Lower lobe of right lung (tissue), 2 donors: ENCODE measurements around the gene RPL3. TPM values are rescaled to one million over a fixed set of nuclear protein-coding genes. Genes with fewer than 3 reads are reported as not detected.
A peak's percentile ranks its signal among the peaks of the same experiment; 100 is the strongest.

Experiments used
- ATAC-seq, 2 donors: fragments of 200-7000 bp; cut with Tn5 transposase; one replicate each; pipeline ENCODE4 v1.9.1; 2020 to 2022; ENCODE audit warnings: mild to moderate bottlenecking in 2 of 2, moderate library complexity in 2 of 2
- DNase-seq: peaks from one replicate; pipeline ENCODE4 v3.0.0-alpha.2; 2020
- H3K27ac ChIP-seq: fragments of 200-600 bp; one replicate; pipeline ENCODE4 v1.8.0; 2022
- H3K27me3 ChIP-seq: fragments of 200-600 bp; one replicate; pipeline ENCODE4 v1.8.0; 2022; ENCODE audit warnings: low read depth
- H3K36me3 ChIP-seq: fragments of 200-600 bp; one replicate; pipeline ENCODE4 v1.8.0; 2022; ENCODE audit warnings: mild to moderate bottlenecking
- H3K4me1 ChIP-seq: fragments of 200-600 bp; one replicate; pipeline ENCODE4 v1.8.0; 2022
- H3K4me3 ChIP-seq: fragments of 200-600 bp; one replicate; pipeline ENCODE4 v1.8.0; 2022; ENCODE audit warnings: mild to moderate bottlenecking
- H3K9me3 ChIP-seq: fragments of 200-600 bp; one replicate; pipeline ENCODE4 v1.8.0; 2022
- CTCF ChIP-seq: fragments of 200-600 bp; IDR thresholded peaks from one replicate; pipeline ENCODE4 v1.8.0; 2022; ENCODE audit warnings: antibody characterized with exemption, mild to moderate bottlenecking
- intact Hi-C: fragments of 100-400 bp; cut with DNase I; formaldehyde crosslinking; loops from one replicate; pipeline ENCODE4 v1.11.0; 2022
- total RNA-seq: library from RNA; stranded (reverse); fragmentation: NEBNext Ultra II Directional; extraction: Animal tissue kit (Norgen Biotek cat#: 25700); gene quantifications from one replicate; pipeline ENCODE4 v1.2.1, GENCODE V29; 2021
- donor health status: DM: no; HTN: yes; CAD: no; lungs with severe emphysema.

The RPL3 gene
- total RNA-seq, 1 donor from 2014 or later, result 1,467 TPM

DNA sequence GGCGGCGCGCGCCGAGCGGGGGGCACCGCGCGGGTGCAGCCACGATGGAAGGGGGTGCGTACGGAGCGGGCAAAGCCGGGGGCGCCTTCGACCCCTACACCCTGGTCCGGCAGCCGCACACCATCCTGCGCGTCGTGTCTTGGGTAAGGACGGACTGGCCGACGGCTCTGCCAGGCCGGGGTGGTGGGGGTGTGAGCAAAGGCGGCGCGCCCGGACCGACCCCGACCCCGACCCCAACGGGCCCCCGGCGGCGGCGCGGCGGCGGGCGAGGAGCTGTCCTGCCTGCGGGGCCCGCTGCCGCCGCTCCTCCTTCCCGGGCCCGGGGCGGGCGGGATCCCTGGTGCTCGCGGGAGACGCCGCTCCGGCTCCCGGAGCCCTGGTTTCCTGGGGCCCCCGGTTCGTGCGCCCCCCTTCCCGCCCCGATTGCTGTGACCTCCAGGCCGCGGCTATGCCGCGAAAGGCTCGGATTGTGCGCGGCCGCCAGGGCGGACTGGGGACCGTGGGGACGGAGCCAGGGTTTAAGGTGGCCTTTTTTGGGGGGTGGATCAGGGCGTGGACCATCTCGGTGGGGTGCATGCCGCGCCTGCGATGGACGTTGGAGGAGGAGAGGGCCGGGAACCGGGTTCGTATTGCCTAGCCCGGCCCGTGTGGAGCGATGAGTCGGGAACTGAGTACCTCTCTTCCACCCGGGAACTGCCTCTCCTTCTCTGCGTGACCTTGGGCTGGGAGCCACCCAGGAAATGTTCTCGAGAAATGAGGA, 30.7 kb upstream of the RPL3 start, which contains the start of gene SYNGR1:
TSS of gene SYNGR1 (plus strand) at position 25 of the 760 bp plus-strand sequence. CDS start at position 45, 20 bp downstream.
- ATAC-seq (peak; percentile 22 to 43), DNase-seq (peak; percentile 51)
- Histone ChIP-seq H3K27me3 (no peaks in the 10 kb centered on the region), H3K4me1 (peaks cover 19% of the 10 kb centered on the region), H3K36me3 (no peaks in the 10 kb centered on the region), H3K9me3 (no peaks in the 10 kb centered on the region), H3K4me3 (peak within 1 kb of the TSS; percentile 66), H3K27ac (peak within 1 kb of the TSS; percentile 36)
- intact Hi-C loops, result no loop called here
- TF ChIP-seq CTCF, result no peak

DNA sequence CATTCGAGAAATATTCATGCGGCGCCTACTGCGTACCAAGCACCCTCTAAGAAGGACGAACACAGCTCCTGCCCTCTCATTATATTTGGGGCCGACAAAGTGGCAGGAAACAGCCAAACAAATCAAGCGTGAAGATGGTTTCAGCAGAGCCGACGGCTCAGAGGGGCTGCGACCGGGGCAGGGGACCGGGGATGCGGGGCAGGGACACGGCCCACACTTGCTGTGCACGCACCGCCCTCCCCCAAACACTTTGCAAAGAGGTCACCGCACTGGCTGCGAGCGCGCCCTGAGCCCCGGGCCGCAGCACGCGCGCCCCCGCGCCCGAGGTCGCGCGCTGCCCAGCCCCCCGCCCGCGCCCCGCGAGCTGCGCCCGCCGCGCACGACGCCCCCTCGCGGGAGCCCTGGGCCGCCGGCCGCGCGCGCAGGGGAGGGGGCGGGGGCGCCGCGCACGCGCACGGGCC, 30.1 kb upstream of the RPL3 start:
- H3K27ac ChIP-seq, result peak overlapping the region; percentile 36

DNA sequence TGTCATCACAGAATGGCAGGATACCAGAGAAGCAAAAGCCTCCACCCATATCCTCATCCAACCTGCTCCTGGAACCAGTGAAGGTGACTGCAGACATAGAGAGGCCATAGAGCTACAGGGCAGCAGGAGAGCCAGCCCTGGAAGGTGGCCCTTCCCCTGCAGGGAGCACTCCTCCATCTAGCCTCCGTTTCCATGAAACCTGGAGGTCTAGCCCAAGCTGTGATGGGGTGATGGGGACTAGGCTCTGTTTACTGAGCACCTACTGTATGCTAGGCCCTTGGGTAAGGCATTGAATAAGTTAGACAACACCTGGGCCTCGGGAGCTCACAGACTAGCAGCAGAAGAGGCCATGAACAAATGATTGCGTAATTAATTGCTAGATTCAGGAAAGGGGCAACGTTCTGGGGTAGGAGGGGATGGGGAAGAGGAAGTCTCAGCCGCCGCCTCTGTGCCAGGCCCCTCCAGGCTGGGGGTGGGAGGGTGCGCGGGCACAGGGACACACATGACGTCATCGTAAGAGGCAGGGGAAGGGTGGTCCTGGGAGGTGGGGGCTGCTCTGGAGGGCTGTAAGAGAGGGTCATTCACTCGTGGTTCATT, 29.6 kb upstream of the RPL3 start:
- ATAC-seq (peak; percentile 56 to 61), DNase-seq (peak; percentile 58)
- TF ChIP-seq CTCF, result no peak
- H3K27ac ChIP-seq, result peak overlapping the region; percentile 36
- no peaks in the 10 kb centered on the region for H3K9me3 ChIP-seq
- H3K27me3 ChIP-seq, result no peaks in the 10 kb centered on the region
- H3K4me3 ChIP-seq, result peak overlapping the region; percentile 66
- peaks cover 19% of the 10 kb centered on the region for H3K4me1 ChIP-seq
- intact Hi-C loops, result no loop called here
- no peaks in the 10 kb centered on the region for H3K36me3 ChIP-seq

More for the DNA sequence above, 30.1 kb upstream of the RPL3 start:
- Histone ChIP-seq H3K4me3 (peak overlapping the region; percentile 66), H3K4me1 (peaks cover 19% of the 10 kb centered on the region), H3K36me3 (no peaks in the 10 kb centered on the region), H3K9me3 (no peaks in the 10 kb centered on the region), H3K27me3 (no peaks in the 10 kb centered on the region)
- ATAC-seq (peak; percentile 32 to 44), DNase-seq (peak; percentile 48)
- intact Hi-C loops, result no loop called here
- no peak for TF ChIP-seq CTCF

DNA sequence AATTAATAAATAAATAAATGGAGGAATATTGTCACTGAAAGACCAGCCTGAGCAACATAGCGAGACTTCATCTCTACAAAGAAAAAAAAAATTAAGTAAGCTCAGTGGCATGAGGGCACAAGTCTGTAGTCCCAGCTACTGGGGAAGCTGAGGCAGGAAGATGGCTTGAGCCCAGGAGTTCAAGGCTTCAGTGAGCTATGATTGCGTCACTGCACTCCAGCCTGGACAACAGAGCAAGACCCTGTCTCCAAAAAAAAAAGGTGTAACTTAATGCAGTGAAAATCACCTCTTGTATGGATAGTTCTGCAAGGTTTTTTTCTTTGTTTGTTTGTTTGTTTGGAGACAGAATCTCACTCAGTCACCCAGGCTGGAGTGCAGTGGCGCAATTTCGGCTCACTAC, 25.8 kb upstream of the RPL3 start:
- H3K4me3 ChIP-seq, result no peak overlapping the region
- TF ChIP-seq CTCF, result no peak

GRCh38 chr22:39344046-39344390, 24.6 kb upstream of the RPL3 start:
- Histone ChIP-seq H3K27ac (no peak overlapping the region), H3K4me3 (no peak overlapping the region), H3K27me3 (no peaks in the 10 kb centered on the region), H3K4me1 (peaks cover 4% of the 10 kb centered on the region), H3K36me3 (no peaks in the 10 kb centered on the region), H3K9me3 (no peaks in the 10 kb centered on the region)
- intact Hi-C loops, result no loop called here
- DNase-seq (no peak), ATAC-seq (no peak)
- TF ChIP-seq CTCF, result no peak

More for the DNA sequence above, 25.8 kb upstream of the RPL3 start:
- Histone ChIP-seq H3K9me3 (no peaks in the 10 kb centered on the region), H3K27ac (no peak overlapping the region), H3K36me3 (no peaks in the 10 kb centered on the region), H3K27me3 (no peaks in the 10 kb centered on the region), H3K4me1 (peaks cover 10% of the 10 kb centered on the region)
- intact Hi-C loops, result no loop called here
- ATAC-seq (no peak), DNase-seq (no peak)
